Dermis microvascular lymphatic vessel endothelial cell (primary cell): ENCODE data around the gene RPL18. TPM values are rescaled to one million over a fixed set of nuclear protein-coding genes. Genes with fewer than 3 reads are reported as not detected.
A peak's percentile ranks its signal among the peaks of the same experiment; 100 is the strongest.
"Not testable (repeated sequence)": the region's sequence is repeated elsewhere in the genome, so short reads cannot be mapped to it uniquely, and the experiment has no call there.

Experiments used
- DNase-seq, 2 donors: peaks; one replicate each; pipeline versions ENCODE4 v3.0.0 to v3.0.0-alpha.2; 2010; ENCODE audit warnings: low read depth in 2 of 2
- total RNA-seq: library from RNA; depleted of rRNA; stranded (reverse); fragments of >200 nt; gene quantifications from 2 replicates; pipeline ENCODE4 v1.2.1, GENCODE V29; 2014

The RPL18 gene
- total RNA-seq, 1 donor from 2014 or later = 2,423 TPM

GRCh38 chr19:48588670-48589401, 30.1 kb downstream of the RPL18 start:
- peak; percentile 59 to 81 for DNase-seq

GRCh38 chr19:48587387-48587786, 31.6 kb downstream of the RPL18 start:
- no peak for DNase-seq

GRCh38 chr19:48582168-48582567, 36.8 kb downstream of the RPL18 start:
- no peak for DNase-seq

GRCh38 chr19:48578891-48579290, 40.1 kb downstream of the RPL18 start:
- DNase-seq = no peak

DNA sequence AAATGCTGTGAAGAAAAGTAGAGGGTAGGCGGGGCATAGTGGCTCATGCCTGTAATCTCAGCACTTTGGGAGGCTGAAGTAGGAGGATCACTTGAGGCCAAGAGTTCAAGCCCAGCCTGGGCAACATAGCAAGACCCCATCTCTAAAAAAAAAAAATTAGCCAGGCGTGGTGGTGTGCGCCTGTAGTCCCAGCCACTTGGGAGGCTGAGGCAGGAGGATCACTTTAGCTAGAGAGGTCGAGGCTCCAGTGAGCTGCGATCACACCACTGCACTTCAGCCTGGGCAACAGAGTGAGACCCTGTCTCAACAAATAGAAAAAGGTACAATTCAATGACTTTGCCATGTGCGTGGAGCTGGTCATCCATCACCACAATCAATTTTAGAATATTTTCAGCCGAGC, 41.1 kb downstream of the RPL18 start:
- DNase-seq = not testable (repeated sequence)

GRCh38 chr19:48575931-48576622, 42.9 kb downstream of the RPL18 start:
- no peak for DNase-seq

DNA sequence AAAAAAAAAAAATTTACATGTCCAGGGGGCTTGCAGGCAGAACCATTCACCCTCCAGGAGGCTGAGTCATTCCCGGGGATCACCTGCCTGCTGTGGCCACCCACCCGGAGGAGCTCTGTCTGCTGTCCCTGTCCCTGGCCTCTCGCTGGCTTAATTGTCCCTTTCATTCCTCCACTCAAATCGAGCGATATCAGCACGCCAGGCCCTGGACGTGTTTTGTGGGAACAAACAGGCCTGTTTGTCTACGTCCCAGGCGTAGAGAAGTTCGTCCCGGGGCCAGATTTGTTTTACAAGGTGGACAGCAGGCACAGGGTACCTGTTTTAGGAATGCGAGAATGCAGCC, 45.8 kb downstream of the RPL18 start:
- no peak for DNase-seq

DNA sequence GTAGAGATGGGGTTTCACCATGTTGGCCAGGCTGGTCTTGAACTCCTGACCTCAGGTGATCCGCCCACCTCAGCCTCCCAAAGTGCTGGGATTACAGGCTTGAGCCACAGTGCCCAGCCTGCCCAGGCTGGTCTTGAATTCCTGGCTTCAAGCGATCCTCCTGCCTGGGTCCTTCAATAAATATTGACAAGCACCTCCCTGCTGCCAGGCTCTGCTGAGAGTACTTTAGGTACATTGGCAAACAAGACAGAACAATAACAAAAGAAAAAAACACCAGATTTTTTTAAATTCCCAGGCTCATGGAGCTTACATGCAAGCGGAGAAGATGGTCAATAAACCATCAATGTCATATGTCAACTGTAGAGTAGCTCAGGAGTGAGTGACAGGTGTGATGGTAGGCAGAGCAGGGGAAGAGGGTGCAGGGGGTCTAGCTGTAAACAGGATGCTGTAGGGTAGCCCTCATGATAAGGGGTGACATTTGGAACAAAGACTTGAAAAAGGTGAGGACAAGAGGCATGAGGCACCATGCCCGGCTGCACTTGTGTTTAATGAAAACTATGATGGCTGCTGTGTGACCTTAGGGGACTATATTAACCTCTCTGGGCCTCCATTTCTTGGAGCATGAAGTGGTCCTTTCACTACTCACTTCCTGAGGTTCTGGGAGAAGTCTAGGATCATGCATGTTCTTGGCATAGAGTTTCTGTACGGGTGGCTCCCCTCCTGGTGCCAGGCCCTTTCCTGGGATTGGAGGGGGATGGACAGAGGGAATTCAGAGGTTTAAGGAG, 47.4 kb downstream of the RPL18 start:
- no peak for DNase-seq

DNA sequence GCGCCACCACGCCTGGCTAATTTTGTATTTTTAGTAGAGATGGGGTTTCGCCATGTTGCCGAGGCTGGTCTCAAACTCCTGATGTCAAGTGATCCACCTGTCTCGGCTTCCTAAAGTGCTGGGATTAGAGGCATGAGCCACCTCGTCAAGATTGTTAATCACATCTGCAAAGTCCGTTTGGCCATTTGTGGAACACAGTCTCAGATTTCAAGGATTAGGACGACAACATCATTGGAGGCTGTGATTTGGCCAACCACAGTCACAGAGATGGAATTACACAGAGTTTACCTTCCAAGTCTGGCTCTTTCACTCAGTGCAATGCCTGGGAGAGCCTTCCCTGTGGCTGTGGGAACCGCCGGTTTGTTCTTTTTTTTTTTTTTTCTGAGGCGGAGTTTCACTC, 49.2 kb downstream of the RPL18 start:
- DNase-seq = no peak

DNA sequence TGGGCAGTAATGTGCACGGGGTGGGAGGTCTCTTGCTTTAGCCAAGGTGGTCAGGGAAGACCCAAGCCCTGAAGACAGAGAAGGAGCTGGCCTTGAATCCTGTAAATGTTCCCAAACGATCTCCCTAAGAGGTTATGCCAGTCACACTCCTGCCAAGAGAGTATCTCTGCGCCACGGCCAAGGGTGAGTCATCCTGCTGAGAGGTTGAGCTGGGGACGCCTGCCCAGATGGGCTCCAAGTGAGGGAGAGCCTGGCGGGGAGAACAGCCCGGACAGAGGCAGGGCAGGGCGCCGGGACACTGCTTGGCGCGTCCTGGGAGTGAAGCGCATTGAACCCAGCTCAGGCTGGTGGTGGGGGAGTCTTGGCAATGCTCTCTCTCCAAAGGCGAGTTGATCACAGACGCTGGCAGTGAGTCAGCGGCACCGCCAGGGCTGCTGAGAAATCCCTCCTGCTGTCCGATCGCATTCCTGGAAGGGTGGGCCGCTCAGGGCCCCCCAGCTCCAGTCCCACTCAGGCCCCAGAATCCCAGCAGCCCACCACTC, 50.6 kb downstream of the RPL18 start:
- DNase-seq = peak; percentile 26 to 80

Other genes starting within 250 kb of the RPL18 start
- 35.6 and 52.8 TPM in 2 replicates for gene KDELR1, start 227.6 kb downstream of the RPL18 start, total RNA-seq
- gene GRIN2D, start 225.5 kb downstream of the RPL18 start, total RNA-seq = 0.13 and 0.25 TPM in 2 replicates
- 14.8 and 22.8 TPM in 2 replicates for gene GRWD1, start 173.2 kb downstream of the RPL18 start, total RNA-seq
- 0.13 TPM in 2 replicates for gene KCNJ14, start 163.6 kb downstream of the RPL18 start, total RNA-seq
- gene CYTH2, start 149.8 kb downstream of the RPL18 start, total RNA-seq = 42.0 and 64.6 TPM in 2 replicates
- under 0.01 and 0.13 TPM in 2 replicates for gene LMTK3, start 107.3 kb downstream of the RPL18 start, total RNA-seq
- gene SULT2B1, start 67.0 kb downstream of the RPL18 start, total RNA-seq = 0.13 TPM in 1 of 2 replicates, not detected in the other
- not detected in 2 replicates for gene SPACA4, start 12.4 kb downstream of the RPL18 start, total RNA-seq
- 0.25 and 0.26 TPM in 2 replicates for gene FAM83E, start 4.1 kb downstream of the RPL18 start, total RNA-seq
- gene SPHK2, start 328 bp upstream of the RPL18 start, total RNA-seq = 3.9 and 6.3 TPM in 2 replicates
- 1.4 and 2.8 TPM in 2 replicates for gene DBP, start 18.2 kb upstream of the RPL18 start, total RNA-seq
- 2.6 and 4.6 TPM in 2 replicates for gene CA11, start 27.0 kb upstream of the RPL18 start, total RNA-seq
- under 0.01 TPM in 1 of 2 replicates, not detected in the other for gene NTN5, start 53.8 kb upstream of the RPL18 start, total RNA-seq
- not detected in 2 replicates for gene FUT2, start 76.8 kb upstream of the RPL18 start, total RNA-seq
- under 0.01 and 0.13 TPM in 2 replicates for gene MAMSTR, start 100.5 kb upstream of the RPL18 start, total RNA-seq
- gene RASIP1, start 121.4 kb upstream of the RPL18 start, total RNA-seq = 59.4 and 82.1 TPM in 2 replicates
- 0.25 and 0.26 TPM in 2 replicates for gene IZUMO1, start 127.7 kb upstream of the RPL18 start, total RNA-seq
- 6.0 and 7.7 TPM in 2 replicates for gene FUT1, start 133.5 kb upstream of the RPL18 start, total RNA-seq
- gene FGF21, start 136.3 kb upstream of the RPL18 start, total RNA-seq = not detected in 2 replicates
- 29.0 and 33.3 TPM in 2 replicates for gene BCAT2, start 191.9 kb upstream of the RPL18 start, total RNA-seq
- 2.8 and 4.2 TPM in 2 replicates for gene HSD17B14, start 217.3 kb upstream of the RPL18 start, total RNA-seq
- gene PLEKHA4, start 249.4 kb upstream of the RPL18 start, total RNA-seq = 2.7 and 6.8 TPM in 2 replicates